Measurements from ENCODE around the gene KRT35.

KRT35 gene

DNA sequence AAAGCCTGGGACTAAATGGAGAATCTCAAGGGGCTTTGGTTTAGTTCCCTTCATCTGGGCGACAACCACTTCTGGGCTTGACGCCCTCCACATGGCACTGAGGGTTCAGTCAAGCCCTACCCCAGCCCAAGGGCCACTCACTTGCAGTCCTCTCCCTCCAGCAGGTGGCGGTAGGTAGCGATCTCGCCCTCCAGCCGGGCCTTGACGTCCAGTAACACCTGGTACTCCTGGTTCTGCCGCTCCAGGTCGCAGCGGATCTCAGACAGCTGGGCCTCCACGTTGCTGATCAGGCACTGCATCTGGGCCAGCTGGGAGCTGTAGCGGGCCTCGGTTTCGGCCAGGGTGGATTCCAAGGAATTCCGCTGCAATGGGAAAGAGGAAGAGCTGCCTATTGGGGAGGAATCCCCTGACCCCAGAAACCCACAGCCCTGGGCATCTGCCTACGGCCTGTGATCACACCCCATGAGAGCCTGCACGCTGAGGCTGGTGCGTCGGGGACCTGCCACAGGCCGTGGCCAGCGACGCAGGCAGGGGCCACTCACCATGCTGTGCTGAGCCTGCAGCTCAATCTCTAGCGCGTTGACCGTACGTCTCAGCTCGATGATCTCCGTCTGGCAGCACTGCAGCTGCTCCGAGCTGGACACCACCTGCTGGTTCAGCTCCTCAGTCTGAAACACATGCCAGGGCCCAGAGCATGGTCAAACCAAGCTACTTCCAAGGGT, 6.0 kb upstream of the KRT35 start:
- no peak overlapping the region for H3K4me3 ChIP-seq (ENCODE audit: low read depth, low read length)
- no peak for DNase-seq (ENCODE audit: low read depth, low spot score)
- peak; percentile 52 for TF ChIP-seq CTCF (IDR thresholded peaks at IDR 0.05; ENCODE audit: low read depth, low read length)
- in situ Hi-C loops (cut with HindIII; ENCODE audit: low sequenced_read_pairs), result no loop called here

DNA sequence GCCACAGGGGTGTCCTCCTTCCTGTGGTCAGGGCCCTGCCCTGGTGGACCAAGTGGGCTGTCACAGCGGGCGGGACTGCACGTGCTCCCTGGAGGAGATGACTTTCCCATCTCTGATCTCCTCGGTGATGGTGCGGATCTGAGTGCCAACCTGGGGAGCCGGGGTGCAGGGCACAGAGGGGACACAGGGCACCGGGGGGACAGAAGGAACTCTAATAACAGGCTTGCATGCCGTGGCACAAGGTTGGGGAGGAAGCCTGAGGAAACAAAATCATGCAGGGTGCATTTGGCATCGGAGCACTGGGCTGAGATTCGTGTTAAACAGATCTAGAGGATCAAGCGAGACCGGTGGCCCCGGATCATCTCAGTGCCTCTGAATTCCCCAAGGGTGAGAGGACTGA, 5.4 kb upstream of the KRT35 start:
- in situ Hi-C loops (cut with HindIII; ENCODE audit: low sequenced_read_pairs), result no loop called here
- no peak for DNase-seq (ENCODE audit: low read depth, low spot score)
- no peak overlapping the region for H3K4me3 ChIP-seq (ENCODE audit: low read depth, low read length)
- no peak for TF ChIP-seq CTCF (IDR thresholded peaks at IDR 0.05; ENCODE audit: low read depth, low read length)

GRCh38 chr17:41484920-41485904, 4.3 kb upstream of the KRT35 start:
- H3K4me3 ChIP-seq (ENCODE audit: low read depth, low read length), result no peak overlapping the region
- in situ Hi-C loops (cut with HindIII; ENCODE audit: low sequenced_read_pairs), result no loop called here
- no peak for TF ChIP-seq CTCF (IDR thresholded peaks at IDR 0.05; ENCODE audit: low read depth, low read length)
- no peak for DNase-seq (ENCODE audit: low read depth, low spot score)

DNA sequence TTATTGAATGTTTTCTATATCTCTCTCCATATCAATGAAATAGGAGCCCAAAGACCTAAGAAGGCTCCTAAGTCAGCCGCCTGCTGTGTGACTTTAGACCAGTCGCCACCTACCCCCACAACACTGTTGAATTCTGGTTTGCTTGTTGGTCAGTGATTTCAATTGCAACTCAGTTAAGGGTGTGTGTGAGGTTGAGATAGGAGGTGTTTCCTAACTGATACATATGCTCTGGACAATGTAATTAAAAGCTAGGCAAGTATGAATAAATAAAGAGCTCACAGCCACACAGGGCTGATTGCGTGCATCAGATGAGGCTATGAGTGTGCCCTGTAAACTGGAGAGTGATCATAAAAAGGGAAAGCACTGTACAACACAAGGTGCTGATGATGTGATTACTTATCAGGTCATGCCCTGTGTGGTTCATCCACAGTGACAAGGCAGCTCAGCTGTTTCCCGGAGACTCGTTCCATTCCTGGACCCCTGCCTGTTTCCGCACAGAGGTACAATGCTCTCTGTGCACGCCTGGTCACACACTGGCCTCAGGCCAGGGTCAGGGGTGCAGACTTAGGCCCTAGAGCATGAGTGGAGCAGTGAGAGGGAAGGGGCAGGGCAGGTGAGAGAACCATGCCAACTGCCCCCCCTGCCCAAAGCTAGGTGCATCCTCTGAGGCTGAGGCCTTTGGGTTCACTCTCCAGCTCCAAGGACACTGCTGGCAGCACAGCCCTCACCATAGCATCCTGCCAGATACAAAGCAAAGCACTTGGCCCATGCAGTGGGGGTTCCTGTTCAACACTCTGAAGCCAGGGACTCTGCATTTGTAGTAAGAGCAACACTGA, 3.3 kb upstream of the KRT35 start:
- in situ Hi-C loops (cut with HindIII; ENCODE audit: low sequenced_read_pairs), result no loop called here
- TF ChIP-seq CTCF (IDR thresholded peaks at IDR 0.05; ENCODE audit: low read depth, low read length), result no peak
- no peak overlapping the region for H3K4me3 ChIP-seq (ENCODE audit: low read depth, low read length)
- no peak for DNase-seq (ENCODE audit: low read depth, low spot score)

DNA sequence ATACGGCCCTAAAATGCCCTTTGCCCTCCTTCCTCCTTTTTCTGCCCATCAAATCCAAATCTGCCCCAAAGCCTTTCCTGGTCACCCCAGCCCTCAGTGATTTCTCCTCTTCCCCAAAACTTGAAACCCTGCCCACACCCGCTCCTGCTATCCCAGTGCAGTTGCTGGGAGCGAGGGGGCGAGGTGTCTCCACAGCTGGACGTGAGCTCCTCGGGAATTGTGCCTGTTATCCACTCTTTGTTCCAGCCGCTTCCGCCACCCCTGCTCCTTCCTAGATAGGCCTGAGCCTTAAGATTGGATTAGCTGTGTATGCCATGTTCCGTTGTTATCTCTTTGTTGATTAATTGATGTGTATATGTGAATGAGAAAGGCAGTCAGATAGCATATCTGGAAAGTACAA, 2.6 kb upstream of the KRT35 start:
- TF ChIP-seq CTCF (IDR thresholded peaks at IDR 0.05; ENCODE audit: low read depth, low read length), result no peak
- in situ Hi-C loops (cut with HindIII; ENCODE audit: low sequenced_read_pairs), result no loop called here

GRCh38 chr17:41480581-41480980, 370 bp downstream of the KRT35 start:
- no peak for DNase-seq (ENCODE audit: low read depth, low spot score)
- H3K4me3 ChIP-seq (ENCODE audit: low read depth, low read length), result no peak overlapping the region
- in situ Hi-C loops (cut with HindIII; ENCODE audit: low sequenced_read_pairs), result no loop called here
- TF ChIP-seq CTCF (IDR thresholded peaks at IDR 0.05; ENCODE audit: low read depth, low read length), result no peak

More for the DNA sequence above, 2.6 kb upstream of the KRT35 start:
- no peak overlapping the region for H3K4me3 ChIP-seq (ENCODE audit: low read depth, low read length)
- no peak for DNase-seq (ENCODE audit: low read depth, low spot score)
